B cell (primary cell): ENCODE measurements around the gene MT1A. TPM values are rescaled to one million over a fixed set of nuclear protein-coding genes. Genes with fewer than 3 reads are reported as not detected.
A peak's percentile ranks its signal among the peaks of the same experiment; 100 is the strongest.

Experiments
- ATAC-seq: fragments of 200-7000 bp; cut with Tn5 transposase; one replicate; pipeline ENCODE4 v1.10.0; 2021; ENCODE audit warnings: low read depth, mild to moderate bottlenecking, moderate number of reproducible peaks, moderate library complexity
- CTCF ChIA-PET: fragments of 350-600 bp; sonication (Branson Sonifier 250); formaldehyde crosslinking; loops from one replicate; lab custom pipeline; 2021; ENCODE audit warnings: antibody characterized with exemption, inconsistent platforms; lab: Charles Lee
- POLR2A ChIA-PET: fragments of 350-600 bp; sonication (Branson Sonifier 250); formaldehyde crosslinking; loops from one replicate; lab custom pipeline; 2021; ENCODE audit warnings: antibody characterized with exemption; lab: Charles Lee
- DNase-seq: peaks from one replicate; pipeline ENCODE4 v3.0.0; 2013
- H2AFZ ChIP-seq: 2 replicates; pipeline ENCODE4 v1.6.1; 2012; ENCODE audit warnings: mild to moderate bottlenecking, low read depth, low read length; ENCODE audit not compliant: insufficient read depth, poor library complexity, severe bottlenecking
- H3K27ac ChIP-seq, 2 donors: 1 replicate in 1 of 2; 2 replicates in 1 of 2; pipeline ENCODE4 v1.5.1; 2012 to 2013; ENCODE audit warnings: low read length in 2 of 2, mild to moderate bottlenecking in 2 of 2, moderate library complexity in 1 of 2
- H3K27me3 ChIP-seq, 4 experiments: fragments of 200-600 bp in 1 of 4; sonication (generic) in 1 of 4; replicated peaks in 1 of 4; 1 replicate in 2 of 4; 2 replicates in 2 of 4; pipeline versions ENCODE4 v1.6.1 to v1.7.0; 2013 to 2016; ENCODE audit warnings: low read length in 3 of 4, mild to moderate bottlenecking in 2 of 4, mixed read lengths in 1 of 4, moderate library complexity in 1 of 4; ENCODE audit not compliant: insufficient read depth in 4 of 4, control insufficient read depth in 3 of 4; ENCODE audit errors: control extremely low read depth in 1 of 4
- H3K36me3 ChIP-seq, 2 experiments: replicated peaks in 1 of 2; 1 replicate in 1 of 2; 2 replicates in 1 of 2; pipeline versions ENCODE4 v1.6.1 to v1.7.1; 2013; ENCODE audit warnings: low read length in 1 of 2; ENCODE audit not compliant: insufficient read depth in 2 of 2, control insufficient read depth in 1 of 2; ENCODE audit errors: control extremely low read depth in 1 of 2, extremely low read depth in 1 of 2
- H3K4me1 ChIP-seq, 2 donors: fragments of 200-600 bp in 1 of 2; sonication (generic) in 1 of 2; 1 replicate in 1 of 2; 2 replicates in 1 of 2; pipeline versions ENCODE4 v1.5.1 to v1.6.1; 2013 to 2017; ENCODE audit warnings: low read length in 2 of 2; ENCODE audit not compliant: control insufficient read depth in 2 of 2, insufficient read depth in 2 of 2
- H3K4me2 ChIP-seq: replicated peaks from 2 replicates; pipeline ENCODE3; 2012; ENCODE audit warnings: mild to moderate bottlenecking, low read depth, low read length; ENCODE audit not compliant: poor library complexity, severe bottlenecking
- H3K4me3 ChIP-seq, 5 experiments: fragments of 200-600 bp in 1 of 5; sonication (generic) in 1 of 5; 1 replicate in 3 of 5; 2 replicates in 2 of 5; pipeline versions ENCODE4 v1.5.1 to v1.7.0; 2011 to 2016; ENCODE audit warnings: low read length in 4 of 5, mild to moderate bottlenecking in 4 of 5, low read depth in 2 of 5, control low read depth in 1 of 5, moderate library complexity in 1 of 5; ENCODE audit not compliant: insufficient read depth in 1 of 5; ENCODE audit errors: control extremely low read depth in 1 of 5, extremely low read depth in 1 of 5
- H3K79me2 ChIP-seq: fragments of 200-600 bp; sonication (generic); one replicate; pipeline ENCODE4 v1.6.0; 2016; ENCODE audit warnings: low read length; ENCODE audit not compliant: control insufficient read depth, insufficient read depth
- H3K9ac ChIP-seq: fragments of 200-600 bp; sonication (generic); 2 replicates; pipeline ENCODE4 v1.6.1; 2017; ENCODE audit warnings: mild to moderate bottlenecking, low read length, moderate library complexity
- H3K9me3 ChIP-seq, 3 donors: one replicate each; pipeline versions ENCODE4 v1.6.1 to v1.7.1; 2013; ENCODE audit warnings: low read length in 2 of 3; ENCODE audit not compliant: control insufficient read depth in 2 of 3, insufficient read depth in 1 of 3; ENCODE audit errors: control extremely low read depth in 1 of 3
- H4K20me1 ChIP-seq: 2 replicates; pipeline ENCODE4 v1.6.0; 2012; ENCODE audit warnings: mild to moderate bottlenecking, low read length; ENCODE audit not compliant: insufficient read depth, control insufficient read depth, poor library complexity, severe bottlenecking
- H3K27ac Mint-ChIP-seq: one replicate; pipeline ENCODE4 v1.8.0; 2021; ENCODE audit warnings: mixed read lengths
- H3K27me3 Mint-ChIP-seq: one replicate; pipeline ENCODE4 v1.8.0; 2021; ENCODE audit warnings: mixed read lengths
- H3K4me1 Mint-ChIP-seq: one replicate; pipeline ENCODE4 v1.8.0; 2021; ENCODE audit warnings: mixed read lengths
- H3K4me3 Mint-ChIP-seq: one replicate; pipeline ENCODE4 v1.8.0; 2021; ENCODE audit warnings: mixed read lengths
- H3K9me3 Mint-ChIP-seq: one replicate; pipeline ENCODE4 v1.8.0; 2022; ENCODE audit warnings: mixed read lengths; ENCODE audit not compliant: insufficient read depth
- CTCF ChIP-seq: fragments of 200-600 bp; IDR thresholded peaks from one replicate; pipeline ENCODE4 v1.8.0; 2022; ENCODE audit warnings: antibody characterized with exemption, mild to moderate bottlenecking
- EZH2 ChIP-seq: IDR thresholded peaks from 2 replicates; pipeline ENCODE4 v1.6.1; 2012; ENCODE audit warnings: borderline replicate concordance, low read depth, mild to moderate bottlenecking, moderate library complexity, low read length; ENCODE audit not compliant: insufficient read depth, poor library complexity, severe bottlenecking
- whole genome bisulfite sequencing: methylation state at CpG from one replicate; pipeline ENCODE4 v1.1.5; 2013; ENCODE audit warnings: missing lambda C conversion rate; ENCODE audit not compliant: insufficient coverage; 5-methylcytosine and 5-hydroxymethylcytosine counted together
- intact Hi-C: fragments of 100-400 bp; cut with micrococcal nuclease; formaldehyde crosslinking; loops from one replicate; pipeline ENCODE4 v1.10.0; 2022
- polyA plus RNA-seq: library from polyadenylated mRNA; depleted of rRNA; stranded (reverse); fragments of >200 nt; gene quantifications from 2 replicates; pipeline ENCODE4 v1.2.3, GENCODE V29; 2012
- total RNA-seq, 2 donors: library from RNA; stranded (reverse); fragments of 120-200 nt in 1 of 2; gene quantifications; 1 replicate in 1 of 2; 2 replicates in 1 of 2; pipeline versions ENCODE4 v1.2.3 to v1.2.4, GENCODE V29; 2013 to 2022

The MT1A gene
- total and polyA plus RNA-seq, 2 donors (not counting 1 experiment from before 2014, with no cell fraction given): not detected

- Histone ChIP-seq H3K9ac (peak overlapping the region; percentile 23), H3K27me3 (peaks cover 0 to 33% (median 17%) of the 10 kb centered on the region in 4 experiments), H3K36me3 (no peaks in the 10 kb centered on the region), H3K4me1 (peaks cover 10% of the 10 kb centered on the region in 2 donors), H3K4me2 (peak overlapping the region; percentile 70), H4K20me1 (no peaks in the 10 kb centered on the region), H3K79me2 (no peaks in the 10 kb centered on the region), H3K9me3 (no peaks in the 10 kb centered on the region), H3K4me3 (peak overlapping the region in 2 of 5 experiments; percentile 2 to 30), H2AFZ (peak overlapping the region; percentile 67), H3K27ac (no peak overlapping the region)
- DNase-seq (no peak), ATAC-seq (peak; percentile 41)
- Mint-ChIP-seq H3K27ac (no peak overlapping the region), H3K4me3 (peak overlapping the region; percentile 64), H3K27me3 (peaks cover 38% of the 10 kb centered on the region), H3K4me1 (peaks cover 10% of the 10 kb centered on the region), H3K9me3 (no peaks in the 10 kb centered on the region)
- ChIA-PET CTCF (interaction anchor here (1.4 kb wide), 1 partner anchor 17 kb away, joined by 6 read pairs; no protein-coding TSS in a partner anchor), POLR2A (no interaction called here)
- intact Hi-C loops: no loop called here
- WGBS: 5% methylated on average over 40 of the region's 41 CpGs
- TF ChIP-seq CTCF (no peak), EZH2 (no peak)
Observed at GRCh38 chr16:56617212-56618085, 21.0 kb upstream of the MT1A start.

- H3K27ac ChIP-seq: no peak overlapping the region
- H3K27me3 Mint-ChIP-seq: peaks cover 38% of the 10 kb centered on the region
- no peaks in the 10 kb centered on the region for H3K79me2 ChIP-seq
- no peaks in the 10 kb centered on the region for H3K36me3 ChIP-seq
- CTCF ChIA-PET: interaction anchor here (1.4 kb wide), 1 partner anchor 17 kb away, joined by 6 read pairs; no protein-coding TSS in a partner anchor
- POLR2A ChIA-PET: no interaction called here
- H3K27me3 ChIP-seq: peaks cover 0 to 33% (median 17%) of the 10 kb centered on the region in 4 experiments
- H3K4me3 ChIP-seq: no peak overlapping the region
- H3K4me3 Mint-ChIP-seq: no peak overlapping the region
- intact Hi-C loops: no loop called here
- no peak for DNase-seq
- H2AFZ ChIP-seq: no peak overlapping the region
- no peak for ATAC-seq
- H3K4me1 ChIP-seq: peaks cover 10% of the 10 kb centered on the region in 2 donors
- H3K27ac Mint-ChIP-seq: no peak overlapping the region
- H3K9me3 Mint-ChIP-seq: no peaks in the 10 kb centered on the region
- no peak overlapping the region for H3K9ac ChIP-seq
- no peak overlapping the region for H3K4me2 ChIP-seq
- peaks cover 10% of the 10 kb centered on the region for H3K4me1 Mint-ChIP-seq
- no peaks in the 10 kb centered on the region for H4K20me1 ChIP-seq
- TF ChIP-seq EZH2: no peak
- no peak for TF ChIP-seq CTCF
- 58% methylated on average over 5 of the region's 6 CpGs for WGBS
- H3K9me3 ChIP-seq: no peaks in the 10 kb centered on the region
Observed at GRCh38 chr16:56618138-56618537, 20.3 kb upstream of the MT1A start.
